GM23338 (cell line): Measurements from ENCODE around the gene RXRA.

Experiments used
- CREB1 ChIP-seq: fragments of 250-450 bp; sonication (Bioruptor Pico); IDR thresholded peaks from 2 replicates; pipeline ENCODE4 v1.5.0; 2020; ENCODE audit warnings: low read depth, mild to moderate bottlenecking, moderate library complexity
- EZH2 ChIP-seq: fragments of 200-600 bp; sonication (generic); IDR thresholded peaks from one replicate; pipeline ENCODE4 v1.8.0; 2017; ENCODE audit warnings: antibody characterized with exemption, mild to moderate bottlenecking, low read depth; ENCODE audit not compliant: unreplicated experiment
- EZH2phosphoT487 ChIP-seq: fragments of 200-600 bp; sonication (generic); IDR thresholded peaks from one replicate; pipeline ENCODE4 v1.8.1; 2018; ENCODE audit warnings: antibody characterized with exemption; ENCODE audit not compliant: unreplicated experiment
- POLR2AphosphoS5 ChIP-seq: IDR thresholded peaks from 2 replicates; pipeline ENCODE4 v1.6.1; 2016; ENCODE audit warnings: antibody characterized with exemption, low read depth
- REST ChIP-seq: IDR thresholded peaks from one replicate; pipeline ENCODE4 v1.6.1; 2018; ENCODE audit warnings: antibody characterized with exemption; ENCODE audit not compliant: unreplicated experiment
- ZNF331 ChIP-seq: fragments of 250-450 bp; sonication (Bioruptor Pico); IDR thresholded peaks from 2 replicates; pipeline ENCODE4 v1.5.0; 2020; ENCODE audit warnings: low read depth, mild to moderate bottlenecking, moderate library complexity
- TF ChIP-seq, protein P1 (sequence below), 2 experiments: fragments of 200-600 bp in 1 of 2; sonication (generic) in 1 of 2; conservative IDR thresholded peaks; 2 replicates each; pipeline versions ENCODE4 v1.5.1 to v1.6.1; 2016 to 2017; ENCODE audit warnings: antibody characterized with exemption in 2 of 2, low read depth in 2 of 2, mild to moderate bottlenecking in 2 of 2, moderate library complexity in 1 of 2

DNA sequence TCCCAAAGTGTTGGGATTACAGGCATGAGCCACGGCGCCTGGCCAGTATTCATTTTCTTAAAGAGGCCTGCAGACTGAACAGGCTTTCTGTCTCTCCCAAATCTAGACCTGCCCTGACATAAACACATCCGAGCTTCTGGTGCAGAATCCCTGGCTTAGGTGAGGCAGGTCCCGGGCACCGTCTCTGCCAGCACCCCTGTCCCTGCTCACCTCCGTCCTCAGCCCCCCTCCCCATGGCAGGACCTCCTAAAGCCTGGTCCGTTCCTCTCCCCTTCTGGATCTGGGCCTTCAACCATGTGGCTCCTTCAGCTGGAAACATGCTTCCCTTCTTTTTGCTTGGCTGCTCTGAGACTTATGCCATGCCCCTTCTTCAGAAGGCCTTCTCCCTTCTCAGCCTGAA lies 22.7 kb upstream of the RXRA start:
- TF ChIP-seq, protein P1, sequence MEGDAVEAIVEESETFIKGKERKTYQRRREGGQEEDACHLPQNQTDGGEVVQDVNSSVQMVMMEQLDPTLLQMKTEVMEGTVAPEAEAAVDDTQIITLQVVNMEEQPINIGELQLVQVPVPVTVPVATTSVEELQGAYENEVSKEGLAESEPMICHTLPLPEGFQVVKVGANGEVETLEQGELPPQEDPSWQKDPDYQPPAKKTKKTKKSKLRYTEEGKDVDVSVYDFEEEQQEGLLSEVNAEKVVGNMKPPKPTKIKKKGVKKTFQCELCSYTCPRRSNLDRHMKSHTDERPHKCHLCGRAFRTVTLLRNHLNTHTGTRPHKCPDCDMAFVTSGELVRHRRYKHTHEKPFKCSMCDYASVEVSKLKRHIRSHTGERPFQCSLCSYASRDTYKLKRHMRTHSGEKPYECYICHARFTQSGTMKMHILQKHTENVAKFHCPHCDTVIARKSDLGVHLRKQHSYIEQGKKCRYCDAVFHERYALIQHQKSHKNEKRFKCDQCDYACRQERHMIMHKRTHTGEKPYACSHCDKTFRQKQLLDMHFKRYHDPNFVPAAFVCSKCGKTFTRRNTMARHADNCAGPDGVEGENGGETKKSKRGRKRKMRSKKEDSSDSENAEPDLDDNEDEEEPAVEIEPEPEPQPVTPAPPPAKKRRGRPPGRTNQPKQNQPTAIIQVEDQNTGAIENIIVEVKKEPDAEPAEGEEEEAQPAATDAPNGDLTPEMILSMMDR (conservative IDR thresholded peaks at IDR 0.05; ENCODE audit: low read depth in 2 of 2): no peak
- TF ChIP-seq EZH2: no peak
- TF ChIP-seq POLR2AphosphoS5: no peak
- TF ChIP-seq REST: no peak
- no peak for TF ChIP-seq EZH2phosphoT487
- TF ChIP-seq ZNF331 (CRISPR knock-in tag): no peak
- no peak for TF ChIP-seq CREB1
